Measurements from ENCODE around the gene LARGE2.

- TF ChIP-seq CTCF (optimal IDR thresholded peaks at IDR 0.05 in 1 of 3, IDR thresholded peaks at IDR 0.05 in 1 of 3, conservative IDR thresholded peaks at IDR 0.05 in 1 of 3; ENCODE audit: extremely low read depth in 1 of 3, insufficient read depth in 2 of 3, low read length in 3 of 3) (no peak), EZH2 (IDR thresholded peaks at IDR 0.05; ENCODE audit: low read length) (no peak)
Observed at GRCh38 chr11:45899086-45899447, 23.4 kb upstream of the LARGE2 start.

Measured in keratinocyte (primary cell).